ENCODE measurements around the gene ALOX15. TPM values are rescaled to one million over a fixed set of nuclear protein-coding genes. Genes with fewer than 3 reads are reported as not detected.

The ALOX15 gene
- total RNA-seq, 1 experiment from 2014 or later: 1.8 TPM

GRCh38 chr17:4622375-4622774 lies 19.1 kb downstream of the ALOX15 start:
- H2AFZ ChIP-seq: no peak overlapping the region
- CTCF ChIA-PET: interaction anchor here (0.6 kb wide), 1 partner anchor 402 kb away, joined by 3 read pairs; no protein-coding TSS in a partner anchor
- no peak overlapping the region for H3K27ac ChIP-seq
- H3K9me3 ChIP-seq (ENCODE audit: insufficient read depth, low read depth): no peaks in the 10 kb centered on the region
- H3K27me3 ChIP-seq (ENCODE audit: insufficient read depth, low read depth): peaks cover 10% of the 10 kb centered on the region; the same call in 1 of the 2 replicates
- intact Hi-C loops (cut with micrococcal nuclease; ENCODE audit: unreplicated experiment): loop anchor here (10.0 kb wide), 1 partner anchor 408 kb away; no protein-coding TSS in a partner anchor
- H3K4me1 ChIP-seq (replicated peaks; ENCODE audit: insufficient read depth): no peaks in the 10 kb centered on the region
- no peaks in the 10 kb centered on the region for H3K79me2 ChIP-seq (ENCODE audit: low read depth)
- no peak for DNase-seq
- no peaks in the 10 kb centered on the region for H3K9me2 ChIP-seq (ENCODE audit: insufficient read depth)
- no peaks in the 10 kb centered on the region for H3K36me3 ChIP-seq (ENCODE audit: low read depth)
- POLR2A ChIA-PET (ENCODE audit: unreplicated experiment): no interaction called here
- H3K4me2 ChIP-seq: no peak overlapping the region
- no TSS peak for BruUV-seq (replicated peaks)
- H3K4me3 ChIP-seq: no peak overlapping the region
- no peak for TF ChIP-seq CTCF (conservative IDR thresholded peaks at IDR 0.05)
- no peak for TF ChIP-seq EZH2 (IDR thresholded peaks at IDR 0.05; ENCODE audit: low read depth)
- 0 out of 2 replicates have a peak, but pooled peaks cover 4% of the 10 kb centered on the region for H3F3A ChIP-seq (ENCODE audit: insufficient read depth, low read depth)
- H4K20me1 ChIP-seq (ENCODE audit: insufficient read depth): no peaks in the 10 kb centered on the region

- no peak overlapping the region for H2AFZ ChIP-seq
- BruUV-seq (replicated peaks): no TSS peak
- TF ChIP-seq EZH2 (IDR thresholded peaks at IDR 0.05; ENCODE audit: low read depth): no peak
- TF ChIP-seq CTCF (conservative IDR thresholded peaks at IDR 0.05): no peak
Measured at GRCh38 chr17:4620531-4621101, 20.9 kb downstream of the ALOX15 start.

GRCh38 chr17:4617590-4618351 lies 23.7 kb downstream of the ALOX15 start:
- no peak overlapping the region for H3K4me2 ChIP-seq
- no TSS peak for BruUV-seq (replicated peaks)
- H3K79me2 ChIP-seq (ENCODE audit: low read depth): no peaks in the 10 kb centered on the region
- H3K9me2 ChIP-seq (ENCODE audit: insufficient read depth): no peaks in the 10 kb centered on the region
- no peak for DNase-seq
- H3K4me3 ChIP-seq: no peak overlapping the region
- ChIA-PET POLR2A (ENCODE audit: unreplicated experiment) (no interaction called here), CTCF (no interaction called here)
- H3K27ac ChIP-seq: no peak overlapping the region
- intact Hi-C loops (cut with micrococcal nuclease; ENCODE audit: unreplicated experiment): no loop called here
- no peaks in the 10 kb centered on the region for H3K9me3 ChIP-seq (ENCODE audit: insufficient read depth, low read depth)
- no peaks in the 10 kb centered on the region for H3K4me1 ChIP-seq (replicated peaks; ENCODE audit: insufficient read depth)
- H3F3A ChIP-seq (ENCODE audit: insufficient read depth, low read depth): no peaks in the 10 kb centered on the region
- H3K36me3 ChIP-seq (ENCODE audit: low read depth): no peaks in the 10 kb centered on the region
- peaks cover 15% of the 10 kb centered on the region; the same call in 1 of the 2 replicates for H3K27me3 ChIP-seq (ENCODE audit: insufficient read depth, low read depth)
- TF ChIP-seq EZH2 (IDR thresholded peaks at IDR 0.05; ENCODE audit: low read depth) (no peak), CTCF (conservative IDR thresholded peaks at IDR 0.05) (no peak)
- H4K20me1 ChIP-seq (ENCODE audit: insufficient read depth): no peaks in the 10 kb centered on the region
- no peak overlapping the region; the same call in 1 of the 2 replicates for H2AFZ ChIP-seq

More at GRCh38 chr17:4620531-4621101, 20.9 kb downstream of the ALOX15 start:
- no peaks in the 10 kb centered on the region for H4K20me1 ChIP-seq (ENCODE audit: insufficient read depth)
- no peak overlapping the region for H3K4me3 ChIP-seq
- no peaks in the 10 kb centered on the region for H3K36me3 ChIP-seq (ENCODE audit: low read depth)
- no peak overlapping the region for H3K4me2 ChIP-seq
- POLR2A ChIA-PET (ENCODE audit: unreplicated experiment): no interaction called here
- CTCF ChIA-PET: interaction anchor here (0.7 kb wide), 1 partner anchor 52 kb away, joined by 5 read pairs; no protein-coding TSS in a partner anchor
- H3K79me2 ChIP-seq (ENCODE audit: low read depth): no peaks in the 10 kb centered on the region
- H3K4me1 ChIP-seq (replicated peaks; ENCODE audit: insufficient read depth): no peaks in the 10 kb centered on the region
- H3K9me3 ChIP-seq (ENCODE audit: insufficient read depth, low read depth): no peaks in the 10 kb centered on the region
- intact Hi-C loops (cut with micrococcal nuclease; ENCODE audit: unreplicated experiment): loop anchor here (10.0 kb wide), 1 partner anchor 406 kb away; no protein-coding TSS in a partner anchor
- H3K27ac ChIP-seq: no peak overlapping the region
- no peaks in the 10 kb centered on the region for H3K9me2 ChIP-seq (ENCODE audit: insufficient read depth)
- peaks cover 20% of the 10 kb centered on the region; the same call in 1 of the 2 replicates for H3K27me3 ChIP-seq (ENCODE audit: insufficient read depth, low read depth)
- H3F3A ChIP-seq (ENCODE audit: insufficient read depth, low read depth): no peaks in the 10 kb centered on the region
- DNase-seq: no peak

All from PC-9 (cell line).